ENCODE results near the gene IARS2.
"Not testable (repeated sequence)": the region's sequence is repeated elsewhere in the genome, so short reads cannot be mapped to it uniquely, and the experiment has no call there.

Gene IARS2

DNA sequence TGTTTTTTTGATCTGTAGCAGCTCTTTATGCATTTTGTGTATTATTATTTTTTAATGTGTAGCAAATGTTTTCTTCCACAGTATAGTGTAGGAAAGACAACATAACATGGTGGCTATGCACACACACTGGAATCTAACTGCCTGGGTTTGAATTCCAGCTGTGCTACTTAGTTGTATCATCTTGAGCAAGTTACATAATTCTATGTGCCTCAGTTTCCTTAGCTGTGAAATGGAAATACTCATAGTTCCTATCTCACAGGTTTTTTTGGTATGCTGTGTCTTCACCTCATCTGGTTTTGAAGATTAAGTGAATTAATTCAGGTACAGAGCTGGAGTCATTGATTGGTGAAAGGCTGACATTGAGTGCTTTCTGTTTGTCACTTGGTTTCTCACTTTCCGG, 1.2 kb upstream of the IARS2 start:
- TF ChIP-seq, protein P1, sequence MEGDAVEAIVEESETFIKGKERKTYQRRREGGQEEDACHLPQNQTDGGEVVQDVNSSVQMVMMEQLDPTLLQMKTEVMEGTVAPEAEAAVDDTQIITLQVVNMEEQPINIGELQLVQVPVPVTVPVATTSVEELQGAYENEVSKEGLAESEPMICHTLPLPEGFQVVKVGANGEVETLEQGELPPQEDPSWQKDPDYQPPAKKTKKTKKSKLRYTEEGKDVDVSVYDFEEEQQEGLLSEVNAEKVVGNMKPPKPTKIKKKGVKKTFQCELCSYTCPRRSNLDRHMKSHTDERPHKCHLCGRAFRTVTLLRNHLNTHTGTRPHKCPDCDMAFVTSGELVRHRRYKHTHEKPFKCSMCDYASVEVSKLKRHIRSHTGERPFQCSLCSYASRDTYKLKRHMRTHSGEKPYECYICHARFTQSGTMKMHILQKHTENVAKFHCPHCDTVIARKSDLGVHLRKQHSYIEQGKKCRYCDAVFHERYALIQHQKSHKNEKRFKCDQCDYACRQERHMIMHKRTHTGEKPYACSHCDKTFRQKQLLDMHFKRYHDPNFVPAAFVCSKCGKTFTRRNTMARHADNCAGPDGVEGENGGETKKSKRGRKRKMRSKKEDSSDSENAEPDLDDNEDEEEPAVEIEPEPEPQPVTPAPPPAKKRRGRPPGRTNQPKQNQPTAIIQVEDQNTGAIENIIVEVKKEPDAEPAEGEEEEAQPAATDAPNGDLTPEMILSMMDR (IDR thresholded peaks at IDR 0.05; ENCODE audit: low read depth, low read length) = no peak
- DNase-seq (ENCODE audit: extremely low read depth, low read depth) = no peak

DNA sequence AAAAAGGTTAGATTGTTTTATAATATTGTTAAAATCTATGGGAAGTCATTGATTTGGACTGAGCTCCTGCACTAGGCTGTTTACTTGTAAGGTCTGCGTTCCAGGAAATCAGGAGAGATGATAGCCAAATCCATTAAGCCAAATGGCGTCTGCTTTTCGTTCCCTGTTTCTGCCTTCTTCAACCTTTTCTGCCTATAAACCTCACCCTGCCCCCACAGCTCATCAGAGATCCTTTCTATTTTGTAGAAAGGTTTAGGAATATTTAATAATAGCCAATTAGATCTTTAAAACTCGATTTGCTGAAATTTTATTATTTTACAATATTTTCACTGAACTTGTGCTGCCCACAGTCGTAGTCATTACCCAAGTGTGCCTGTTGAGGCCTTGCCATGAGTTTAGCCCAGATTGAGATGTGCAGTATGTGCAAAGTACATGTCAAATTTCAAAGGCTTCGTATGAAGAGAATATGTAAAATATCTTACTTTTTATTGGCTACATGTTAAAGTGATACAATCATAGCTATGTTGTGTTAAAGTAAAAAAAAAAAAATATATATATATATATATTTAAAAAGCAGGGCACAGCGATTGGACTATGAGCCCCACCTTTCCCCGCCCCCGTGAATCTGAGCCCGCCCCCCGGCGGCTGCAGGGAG, 444 bp upstream of the IARS2 start:
- DNase-seq (ENCODE audit: extremely low read depth, low read depth) = no peak
- TF ChIP-seq, protein P1 (IDR thresholded peaks at IDR 0.05; ENCODE audit: low read depth, low read length) = no peak

DNA sequence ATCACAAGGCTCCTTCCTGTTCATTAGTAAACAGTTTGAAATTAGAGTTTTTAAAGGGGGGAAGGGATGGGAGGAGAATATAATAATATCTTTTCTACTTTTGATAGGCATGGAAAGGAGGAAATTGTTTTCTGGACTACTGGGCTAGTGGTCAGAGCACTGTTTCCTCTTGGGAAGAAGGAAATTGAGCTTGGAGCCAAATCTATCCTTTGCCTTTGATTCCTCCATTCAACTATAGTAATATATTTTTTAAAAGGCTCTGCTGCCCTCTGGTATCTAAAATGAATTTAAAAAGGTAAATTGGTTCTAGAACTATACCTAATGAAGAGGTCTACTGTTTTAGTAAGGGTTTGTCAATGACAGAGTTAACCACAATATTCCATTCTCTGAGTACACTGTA, 5.9 kb downstream of the IARS2 start:
- no peak for DNase-seq (ENCODE audit: extremely low read depth, low read depth)
- TF ChIP-seq, protein P1 (IDR thresholded peaks at IDR 0.05; ENCODE audit: low read depth, low read length) = no peak

DNA sequence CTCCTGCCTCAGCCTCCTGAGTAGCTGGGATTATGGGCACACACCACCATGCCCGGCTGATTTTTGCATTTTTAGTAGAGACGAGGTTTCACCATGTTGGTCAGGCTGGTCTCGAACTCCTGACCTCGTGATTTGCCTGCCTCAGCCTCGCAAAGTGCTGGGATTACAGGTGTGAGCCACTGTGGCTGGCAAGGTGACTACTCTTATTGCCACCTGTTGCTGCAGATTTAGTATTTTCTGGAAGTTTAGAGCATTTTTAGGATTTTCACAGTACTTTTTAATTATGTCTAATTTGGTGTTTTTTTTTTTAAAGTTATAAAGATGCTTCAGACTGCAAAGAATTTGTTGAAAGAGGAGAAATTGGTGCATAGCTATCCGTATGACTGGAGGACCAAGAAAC, 16.5 kb downstream of the IARS2 start:
- DNase-seq (ENCODE audit: extremely low read depth, low read depth) = not testable (repeated sequence)

DNA sequence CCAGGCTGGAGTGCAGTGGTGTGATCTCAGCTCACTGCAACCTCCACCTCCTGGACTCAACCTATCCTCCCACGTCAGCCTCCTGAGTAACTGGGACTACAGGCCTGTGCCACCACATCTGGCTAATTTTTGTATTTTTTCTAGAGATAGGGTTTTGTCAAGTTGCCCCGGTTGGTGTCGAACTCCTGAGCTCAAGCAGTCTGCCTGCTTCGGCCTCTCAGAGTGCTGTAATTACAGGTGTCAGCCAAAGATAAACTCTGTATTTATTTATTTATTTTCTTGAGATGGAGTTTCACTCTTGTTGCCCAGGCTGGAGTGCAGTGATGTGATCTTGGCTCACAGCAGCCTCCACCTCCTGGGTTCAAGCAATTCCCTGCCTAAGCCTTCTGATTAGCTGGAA, 18.7 kb downstream of the IARS2 start:
- DNase-seq (ENCODE audit: extremely low read depth, low read depth) = not testable (repeated sequence)

DNA sequence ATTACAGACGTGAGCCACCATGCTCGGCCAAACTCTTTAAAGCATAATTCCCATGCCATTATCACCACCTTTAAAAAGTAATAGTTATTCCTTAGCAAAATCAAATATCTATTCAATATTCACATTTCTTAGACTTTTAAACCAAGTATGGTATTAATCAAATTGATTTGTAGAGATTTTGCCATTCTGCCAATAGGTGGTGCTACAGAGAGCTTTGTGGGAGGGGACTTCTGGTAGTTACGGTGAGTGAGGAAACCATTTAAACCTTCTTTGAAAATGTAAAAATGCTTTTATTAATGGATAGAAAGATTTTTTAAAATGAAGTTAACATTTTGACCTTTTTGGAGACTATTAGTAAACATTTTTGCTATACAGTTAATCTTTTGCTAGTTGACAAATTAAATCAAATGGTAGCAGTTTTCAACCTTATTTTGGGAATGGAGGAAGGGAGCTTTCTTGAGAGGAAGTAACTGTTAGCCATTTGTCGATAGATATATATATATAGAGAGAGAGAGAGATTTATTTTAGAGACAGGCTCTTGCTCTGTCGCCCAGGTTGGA, 19.3 kb downstream of the IARS2 start:
- TF ChIP-seq, protein P1 (IDR thresholded peaks at IDR 0.05; ENCODE audit: low read depth, low read length) = peak; percentile 39
- no peak for DNase-seq (ENCODE audit: extremely low read depth, low read depth)

DNA sequence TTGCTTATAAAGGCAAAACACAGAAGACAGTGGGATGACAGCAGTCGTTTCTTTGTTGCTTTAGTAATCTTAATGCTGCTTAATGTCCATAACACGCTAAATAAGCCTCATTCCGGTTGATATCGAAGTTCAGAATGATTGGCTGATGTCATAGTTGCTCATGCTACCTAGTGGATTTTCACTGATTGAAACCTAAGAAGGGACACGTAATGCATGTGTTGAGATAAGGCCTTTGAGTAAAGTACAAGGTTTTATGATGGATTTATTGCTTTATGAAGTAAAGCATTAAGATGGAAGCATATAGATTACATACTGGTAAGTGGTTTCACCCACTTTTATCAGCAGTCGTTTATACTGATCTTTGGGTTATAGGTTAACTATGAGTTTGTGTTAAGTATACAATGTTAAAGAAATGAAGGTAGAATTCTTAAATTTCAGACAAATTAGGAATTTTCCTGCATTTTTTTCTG, 25.1 kb downstream of the IARS2 start:
- DNase-seq (ENCODE audit: extremely low read depth, low read depth) = no peak
- TF ChIP-seq, protein P1 (IDR thresholded peaks at IDR 0.05; ENCODE audit: low read depth, low read length) = no peak

DNA sequence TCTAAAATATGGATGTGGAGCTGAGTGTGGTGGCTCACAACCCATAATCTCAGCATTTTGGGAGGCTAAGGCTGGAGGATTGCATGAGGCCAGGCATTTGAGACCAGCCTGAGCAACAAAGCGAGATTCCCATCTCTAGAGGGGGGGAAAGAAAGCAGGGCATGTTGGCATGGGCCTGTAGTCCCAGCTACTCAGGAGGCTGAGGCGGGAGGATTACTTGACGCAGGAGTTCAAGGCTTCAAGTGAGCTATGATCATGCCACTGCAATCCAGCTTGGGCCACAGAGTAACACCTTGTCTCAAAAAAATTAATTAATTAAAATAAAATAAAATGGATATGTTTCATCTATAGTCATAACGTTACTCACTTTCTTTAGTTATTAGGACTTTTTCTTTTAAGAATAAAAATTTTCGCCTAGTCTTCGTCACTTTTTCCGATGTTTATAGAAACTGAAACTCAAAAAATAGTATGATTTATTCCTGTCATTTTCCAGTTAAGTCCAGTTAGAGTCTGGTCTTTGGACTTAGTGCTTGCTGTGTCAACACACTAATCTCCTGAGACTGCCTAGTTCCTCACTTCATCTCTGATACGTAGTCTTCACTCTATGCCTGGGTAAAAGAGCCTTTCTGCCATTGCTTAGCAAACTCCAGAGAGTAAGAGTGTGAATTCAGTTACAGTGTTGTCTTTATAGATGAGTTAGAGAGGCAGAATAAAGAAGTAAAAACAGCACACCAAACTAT, 28.0 kb downstream of the IARS2 start:
- TF ChIP-seq, protein P1 (IDR thresholded peaks at IDR 0.05; ENCODE audit: low read depth, low read length) = no peak
- DNase-seq (ENCODE audit: extremely low read depth, low read depth) = no peak

Measured in AG09319 (cell line).